ENCODE measurements around the gene EIF4B.

DNA sequence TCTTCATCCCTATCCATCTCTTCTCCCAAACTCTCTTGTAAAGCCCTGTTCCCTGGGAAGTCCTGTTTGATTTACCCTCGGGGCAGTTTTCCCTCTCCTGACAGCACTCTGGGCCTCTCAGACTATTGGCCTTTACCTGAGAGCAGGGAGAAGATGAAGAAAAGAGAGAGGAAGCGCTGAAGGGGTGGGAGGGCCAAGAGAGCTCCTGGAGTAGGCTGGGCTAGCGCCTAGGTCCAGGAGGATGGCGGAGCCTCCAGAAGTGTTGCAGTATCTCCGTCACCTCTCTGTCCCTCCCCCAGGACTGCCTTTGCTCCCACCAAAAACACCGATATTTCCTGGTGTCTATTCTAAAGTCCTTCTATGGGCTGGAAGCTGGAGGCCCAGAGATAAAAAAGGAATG is 85.5 kb downstream of the EIF4B start:
- TF ChIP-seq GATA2 (IDR thresholded peaks at IDR 0.05; ENCODE audit: low read depth, low read length) (no peak), GATA3 (IDR thresholded peaks at IDR 0.05; ENCODE audit: low read depth, low read length) (no peak)
